Psoas muscle (tissue), 8 donors: ENCODE data around the gene MYBPC2. TPM values are rescaled to one million over a fixed set of nuclear protein-coding genes. Genes with fewer than 3 reads are reported as not detected.
A peak's percentile ranks its signal among the peaks of the same experiment; 100 is the strongest.

Experiments
- ATAC-seq, 4 donors: fragments of 200-7000 bp; cut with Tn5 transposase; one replicate each; pipeline ENCODE4 v1.9.1; 2020; ENCODE audit warnings: moderate library complexity in 3 of 4, mild to moderate bottlenecking in 2 of 4
- DNase-seq, 2 donors: peaks; one replicate each; pipeline ENCODE4 v3.0.0-alpha.2; 2020
- H3K27ac ChIP-seq: fragments of 200-600 bp; one replicate; pipeline ENCODE4 v1.8.0; 2022
- H3K27me3 ChIP-seq, 3 donors: fragments of 200-600 bp in 1 of 3; one replicate each; pipeline versions ENCODE4 v1.6.1 to v1.8.0; 2013 to 2022; ENCODE audit warnings: low read length in 2 of 3, mild to moderate bottlenecking in 2 of 3, moderate library complexity in 1 of 3; ENCODE audit not compliant: insufficient read depth in 3 of 3
- H3K36me3 ChIP-seq, 2 donors: fragments of 200-600 bp in 1 of 2; one replicate each; pipeline versions ENCODE4 v1.6.1 to v1.8.0; 2013 to 2022; ENCODE audit warnings: low read depth in 1 of 2, mild to moderate bottlenecking in 1 of 2, moderate library complexity in 1 of 2; ENCODE audit not compliant: insufficient read depth in 1 of 2
- H3K4me1 ChIP-seq: fragments of 200-600 bp; one replicate; pipeline ENCODE4 v1.8.0; 2022
- H3K4me3 ChIP-seq: fragments of 200-600 bp; one replicate; pipeline ENCODE4 v1.8.0; 2022; ENCODE audit warnings: mild to moderate bottlenecking
- H3K9me3 ChIP-seq: fragments of 200-600 bp; one replicate; pipeline ENCODE4 v1.8.0; 2022
- CTCF ChIP-seq: fragments of 200-600 bp; IDR thresholded peaks from one replicate; pipeline ENCODE4 v1.8.0; 2022; ENCODE audit warnings: antibody characterized with exemption
- WGBS, 3 donors: extraction: QIAGEN DNeasy Blood & Tissue Kit; methylation state at CpG; one replicate each; pipeline versions ENCODE4 v1.1.6 to v1.1.7; 2013; 5-methylcytosine and 5-hydroxymethylcytosine counted together
- intact Hi-C, 2 donors: fragments of 100-400 bp; cut with DNase I; formaldehyde crosslinking; loops; one replicate each; pipeline versions ENCODE4 v1.11.0 to v1.14.2; 2022
- polyA plus RNA-seq, 3 donors: library from polyadenylated mRNA; stranded (reverse); fragments of 200-250 nt; gene quantifications; one replicate each; pipeline ENCODE4 v1.2.3, GENCODE V29; 2013
- total RNA-seq, 4 donors: library from RNA; stranded (reverse); fragmentation: NEBNext Ultra II Directional in 2 of 4; extraction: Animal tissue kit (Norgen Biotek cat#: 25700) in 2 of 4; gene quantifications; one replicate each; pipeline versions ENCODE4 v1.2.1 to v1.2.4, GENCODE V29; 2021 to 2023
- donor health status: healthy with polysubstance abuse.
- donor health status: DM: no; HTN: no; CAD: no; lungs with moderate emphysema.
- donor health status: Bipolar disorder and iron deficiency.
- donor health status: healthy.
- donor health status: DM: yes; HTN: yes; CAD: no.
- donor health status: DM: no; HTN: no; CAD: no.
- donor health status: DM: no; HTN: no; CAD: no.
- donor health status: DM: yes; HTN: yes; CAD: no.

The MYBPC2 gene
- total and polyA plus RNA-seq, 7 donors: 65.8 to 1,898 (median 1,123) TPM

GRCh38 chr19:50414864-50415660, 17.6 kb upstream of the MYBPC2 start:
- intact Hi-C loops: loop anchor here (5.0 kb wide), 2 partner anchors 43 to 58 kb away; no protein-coding TSS in a partner anchor
- Histone ChIP-seq H3K9me3 (no peaks in the 10 kb centered on the region), H3K27me3 (peaks cover 0 to 10% (median 4%) of the 10 kb centered on the region in 3 donors), H3K36me3 (peaks cover 0 to 4% of the 10 kb centered on the region in 2 donors), H3K4me1 (peaks cover 7% of the 10 kb centered on the region), H3K4me3 (no peak overlapping the region), H3K27ac (no peak overlapping the region)
- DNase-seq (peak; percentile 81 to 87), ATAC-seq (peak; percentile 78 to 89 (median 84))
- WGBS, 3 donors: 51 to 56% (median 54%) methylated on average over 34 to 37 of the region's 37 CpGs
- TF ChIP-seq CTCF: peak; percentile 80

GRCh38 chr19:50415661-50416033, 17.0 kb upstream of the MYBPC2 start:
- H3K36me3 ChIP-seq: no peaks in the 10 kb centered on the region
- H3K9me3 ChIP-seq: no peaks in the 10 kb centered on the region
- TF ChIP-seq CTCF: no peak
- DNase-seq (no peak), ATAC-seq (no peak)
- intact Hi-C loops: no loop called here
- WGBS, 3 donors: 80 to 93% (median 89%) methylated on average over 8 to 22 of the region's 22 CpGs
- H3K4me3 ChIP-seq: no peak overlapping the region
- H3K27ac ChIP-seq: no peak overlapping the region
- H3K4me1 ChIP-seq: peaks cover 7% of the 10 kb centered on the region
- H3K27me3 ChIP-seq: peaks cover 0 to 11% (median 4%) of the 10 kb centered on the region in 3 donors

GRCh38 chr19:50416034-50416977, 16.4 kb upstream of the MYBPC2 start:
- DNase-seq (no peak), ATAC-seq (no peak)
- H3K36me3 ChIP-seq: no peaks in the 10 kb centered on the region
- H3K4me1 ChIP-seq: peaks cover 7% of the 10 kb centered on the region
- TF ChIP-seq CTCF: no peak
- H3K27me3 ChIP-seq: peaks cover 0 to 16% (median 4%) of the 10 kb centered on the region in 3 donors
- WGBS, 3 donors: 85 to 89% (median 86%) methylated on average over 34 to 35 of the region's 35 CpGs
- intact Hi-C loops: no loop called here
- H3K27ac ChIP-seq: no peak overlapping the region
- H3K4me3 ChIP-seq: no peak overlapping the region
- H3K9me3 ChIP-seq: no peaks in the 10 kb centered on the region

GRCh38 chr19:50417111-50418081, 15.3 kb upstream of the MYBPC2 start:
- peaks cover 0 to 21% (median 5%) of the 10 kb centered on the region in 3 donors for H3K27me3 ChIP-seq

More at GRCh38 chr19:50417111-50418081, 15.3 kb upstream of the MYBPC2 start:
- TF ChIP-seq CTCF: no peak
- Histone ChIP-seq H3K9me3 (no peaks in the 10 kb centered on the region), H3K4me3 (no peak overlapping the region), H3K36me3 (no peaks in the 10 kb centered on the region), H3K27ac (no peak overlapping the region), H3K4me1 (peaks cover 7% of the 10 kb centered on the region)
- DNase-seq: no peak
- no peak for ATAC-seq
- intact Hi-C loops: no loop called here
- 65 to 70% (median 69%) methylated on average over 18 to 42 of the region's 42 CpGs for WGBS, 3 donors
